ENCODE measurements around the gene ITFG2.
A peak's percentile ranks its signal among the peaks of the same experiment; 100 is the strongest.

ITFG2 gene

DNA sequence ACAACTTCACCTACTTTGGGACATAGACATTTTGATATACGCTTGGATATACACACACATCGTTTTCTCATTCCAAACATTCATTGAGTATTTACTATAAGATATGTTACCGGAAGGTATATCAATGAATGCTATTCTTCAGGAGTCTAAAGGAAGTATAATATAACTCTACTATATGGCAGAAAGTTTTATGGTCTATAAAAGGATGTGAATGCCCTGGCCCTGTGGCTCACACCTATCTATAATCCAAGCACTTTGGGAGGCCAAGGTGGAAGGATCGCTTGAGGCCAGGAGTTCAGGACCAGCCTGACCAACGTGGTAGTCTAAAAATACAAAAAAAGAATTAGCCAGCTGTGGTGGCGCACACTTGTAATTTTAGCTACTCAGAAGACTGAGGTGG lies 16.8 kb downstream of the ITFG2 start:
- DNase-seq (ENCODE audit: low read depth in 3 of 3) = no peak

- no peak for DNase-seq (ENCODE audit: low read depth in 3 of 3)
These were observed 20.2 kb downstream of the ITFG2 start for GRCh38 chr12:2832550-2833127.

GRCh38 chr12:2833327-2833726 lies 20.9 kb downstream of the ITFG2 start:
- no peak for DNase-seq (ENCODE audit: low read depth in 3 of 3)

DNA sequence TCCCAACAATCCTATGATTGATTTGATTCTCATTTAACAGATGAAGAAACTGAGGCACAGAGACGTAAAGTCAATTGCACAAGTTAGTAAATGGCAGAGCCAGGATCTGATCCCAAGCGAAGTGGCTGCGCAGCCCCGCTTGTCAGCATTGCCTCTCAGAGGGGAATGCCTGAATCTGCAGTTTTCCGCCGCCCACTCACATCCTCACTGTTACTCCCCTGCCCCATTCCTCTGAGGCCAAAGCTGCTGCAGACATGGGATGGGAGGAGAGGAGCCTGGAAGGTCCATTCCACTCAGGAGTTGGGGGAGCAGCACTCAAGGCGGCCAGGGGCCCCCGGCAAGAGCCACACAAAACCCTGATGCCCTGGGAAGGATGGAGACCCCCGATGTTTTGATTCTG lies 21.3 kb downstream of the ITFG2 start:
- no peak for DNase-seq (ENCODE audit: low read depth in 3 of 3)

DNA sequence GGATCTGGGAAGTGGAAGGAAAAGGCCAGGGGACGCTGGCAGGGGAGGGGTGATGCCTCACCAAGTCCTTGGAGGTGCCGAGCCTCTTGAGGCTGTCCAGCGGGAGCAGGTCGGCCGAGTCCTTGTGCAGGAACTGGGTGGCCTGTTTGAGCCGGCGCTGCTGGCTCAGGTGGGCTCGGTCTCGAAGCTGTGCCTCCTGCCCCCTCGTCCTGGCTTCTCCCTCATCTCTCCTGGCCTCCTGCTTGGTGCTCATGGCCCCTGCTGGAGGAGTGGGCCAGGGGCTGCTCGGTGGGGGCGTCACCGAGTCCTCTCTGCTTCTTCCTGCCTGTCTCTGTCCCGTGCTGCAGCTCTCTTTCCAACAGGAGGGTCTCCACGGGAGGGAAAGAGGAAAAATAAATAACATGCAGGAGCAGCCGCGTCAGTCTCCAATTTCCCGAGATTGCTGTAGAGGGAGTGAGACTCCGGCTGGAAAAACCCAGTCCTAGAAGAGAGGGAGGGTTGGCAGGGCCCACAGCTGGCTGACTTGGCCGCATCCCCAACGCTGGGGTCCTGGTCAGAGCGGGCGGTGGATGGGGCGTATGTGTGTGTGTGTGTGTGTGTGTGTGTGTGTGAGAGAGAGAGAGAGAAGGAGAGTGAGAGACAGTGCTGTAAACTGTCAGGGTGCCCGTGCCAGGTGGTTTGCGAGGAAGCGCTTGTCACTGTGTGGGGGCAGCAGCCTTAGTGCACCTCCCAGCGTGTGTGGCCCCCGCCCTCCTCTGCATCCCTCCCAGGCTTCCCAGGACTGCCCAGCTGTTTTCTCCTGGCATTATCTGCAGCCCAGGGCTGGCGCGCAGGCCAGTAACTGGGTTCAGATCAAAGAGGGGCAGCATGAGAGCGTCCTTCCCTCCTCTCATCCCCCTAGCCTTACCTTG lies 22.4 kb downstream of the ITFG2 start, which contains the start of gene NRIP2:
TSS of gene NRIP2 (minus strand) at position 455 of the 911 bp plus-strand sequence. CDS start at position 403, 52 bp downstream.
- DNase-seq (ENCODE audit: low read depth in 3 of 3) = no peak

DNA sequence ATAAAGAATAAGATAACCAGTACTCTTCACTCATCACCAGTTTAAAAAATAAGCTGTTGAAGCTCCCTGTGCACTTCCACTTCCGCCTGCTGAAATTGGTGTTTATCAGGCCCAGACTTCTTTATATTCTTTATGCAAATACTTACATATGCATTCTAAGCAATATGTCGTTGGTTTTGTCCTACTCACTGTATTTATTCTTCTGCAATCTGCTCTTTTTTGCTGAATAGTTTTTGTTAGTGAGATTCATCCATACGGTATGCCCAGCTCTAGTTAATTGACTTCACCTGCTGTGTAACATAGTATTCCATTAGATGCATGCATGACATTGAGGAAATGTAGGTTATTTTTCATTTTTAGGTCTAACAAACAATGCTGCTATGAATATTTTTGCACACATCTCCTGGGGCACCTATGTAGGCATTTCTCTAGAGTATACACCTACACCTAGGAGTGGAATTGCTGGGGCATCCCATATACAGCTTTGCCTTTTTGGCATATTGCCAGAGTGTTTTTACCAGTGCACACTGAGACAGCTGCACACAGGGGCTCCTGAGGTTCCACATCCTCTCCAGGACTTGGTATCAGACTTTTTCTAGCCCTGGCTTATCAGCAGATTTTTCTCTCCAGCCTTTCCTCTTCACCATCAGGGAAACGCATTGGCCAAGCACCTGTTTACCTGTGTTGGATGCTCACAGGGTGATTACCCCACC lies 23.4 kb downstream of the ITFG2 start:
- DNase-seq (ENCODE audit: low read depth in 3 of 3) = no peak

- DNase-seq (ENCODE audit: low read depth in 3 of 3) = no peak
These were observed 24.1 kb downstream of the ITFG2 start for GRCh38 chr12:2836574-2836973.

GRCh38 chr12:2841056-2841650 lies 28.7 kb downstream of the ITFG2 start:
- no peak for DNase-seq (ENCODE audit: low read depth in 3 of 3)

GRCh38 chr12:2842948-2843347 lies 30.5 kb downstream of the ITFG2 start:
- DNase-seq (ENCODE audit: low read depth in 3 of 3) = no peak

DNA sequence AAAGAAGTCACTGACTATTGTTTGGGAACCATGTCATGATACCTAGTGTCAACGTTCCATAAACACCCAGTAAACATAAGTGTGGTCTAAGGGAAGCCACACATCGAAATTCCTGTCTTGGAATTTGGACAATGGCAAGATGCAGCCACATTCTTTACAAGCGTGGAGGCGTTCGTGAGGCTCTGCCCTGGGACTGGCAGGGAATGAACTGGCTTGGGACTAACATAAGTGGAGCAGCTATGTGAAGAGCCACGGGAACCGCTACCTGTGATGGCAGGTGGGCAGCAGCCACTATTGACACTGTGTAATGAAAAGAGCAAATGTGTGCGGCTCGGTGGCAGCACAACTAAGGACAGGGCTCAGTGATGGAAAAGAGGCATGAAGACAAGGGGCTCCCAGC lies 32.3 kb downstream of the ITFG2 start:
- DNase-seq (ENCODE audit: low read depth in 3 of 3) = no peak

DNA sequence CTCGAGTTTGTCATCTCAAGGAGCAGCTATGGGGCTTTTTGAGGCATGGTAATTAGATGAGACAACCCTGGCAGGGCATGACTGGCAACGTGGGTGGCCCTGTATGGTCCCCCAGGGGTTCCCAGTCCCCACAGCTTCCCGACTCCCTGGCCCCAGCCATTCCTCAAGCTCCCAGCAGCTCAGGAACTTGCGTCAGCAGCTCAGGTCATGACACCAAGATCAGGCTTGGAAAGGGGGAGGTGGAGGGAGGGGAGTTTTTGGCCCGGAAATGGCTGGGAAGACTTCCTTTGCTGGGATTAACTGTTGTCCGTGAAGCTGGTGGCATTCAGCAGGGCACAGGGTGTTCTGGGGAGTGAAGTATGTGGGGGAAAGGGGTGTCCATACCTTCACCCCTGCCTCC lies 32.8 kb downstream of the ITFG2 start:
- DNase-seq (ENCODE audit: low read depth in 3 of 3) = no peak

DNA sequence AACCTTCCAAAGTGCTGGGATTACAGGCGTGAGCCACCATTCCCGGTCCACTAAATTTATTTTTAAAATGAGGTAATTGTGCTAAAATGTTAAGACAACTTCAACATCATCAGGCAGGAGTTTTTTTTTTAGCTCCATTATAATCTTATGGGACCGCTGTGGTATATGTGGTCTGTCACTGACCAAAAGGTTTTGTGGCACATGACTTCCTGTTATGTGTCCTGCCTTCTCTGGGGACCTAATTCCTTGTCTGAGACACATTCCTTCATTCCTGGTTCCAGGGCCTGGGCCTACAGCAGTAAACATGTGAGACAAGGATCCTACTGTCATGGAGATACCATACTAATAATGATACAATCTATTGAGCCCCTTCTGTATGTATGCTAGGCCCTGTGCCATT lies 39.5 kb downstream of the ITFG2 start:
- DNase-seq (ENCODE audit: low read depth in 3 of 3) = no peak

- peak; percentile 23 to 60 (median 25) for DNase-seq (ENCODE audit: low read depth in 3 of 3)
These were observed 41.2 kb downstream of the ITFG2 start for GRCh38 chr12:2853626-2854025.

DNA sequence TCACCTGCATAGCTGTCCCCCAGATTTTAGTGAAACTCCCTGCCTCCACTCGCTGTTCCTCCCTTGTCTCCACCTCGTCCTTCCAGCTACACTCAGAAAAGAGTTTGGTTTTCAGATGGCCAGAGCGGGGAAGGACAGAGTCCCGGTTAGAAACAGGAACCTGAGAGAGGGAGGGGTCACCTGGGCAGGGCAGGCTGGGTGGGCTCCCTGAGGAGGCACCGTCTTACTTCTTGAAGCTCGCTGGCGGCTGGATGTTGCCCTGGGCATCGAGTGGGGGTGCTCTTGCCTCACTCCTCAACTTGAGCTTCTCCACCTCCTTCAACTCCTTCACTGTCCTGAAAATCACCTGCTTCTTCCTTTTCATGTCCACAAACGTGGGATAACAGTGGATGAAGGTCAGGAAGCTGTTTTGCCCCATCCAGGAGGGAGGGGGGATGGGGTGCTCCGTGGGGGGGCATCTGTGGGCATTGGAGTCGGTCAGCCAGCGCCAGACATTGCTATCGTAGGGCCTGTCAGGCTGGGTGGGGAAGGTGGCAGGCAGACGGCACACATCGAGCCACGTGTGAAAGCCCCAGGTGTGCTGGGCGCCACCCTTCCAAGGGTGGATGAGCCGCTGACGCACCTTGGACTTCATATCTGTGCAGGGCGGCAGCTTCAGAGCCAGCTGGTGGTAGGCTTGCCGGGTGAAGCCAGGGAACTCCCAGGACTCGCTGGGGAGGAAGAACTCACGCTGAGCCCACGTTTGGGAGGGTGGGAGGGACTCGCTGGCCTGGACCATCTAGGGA lies 42.4 kb downstream of the ITFG2 start:
- DNase-seq (ENCODE audit: low read depth in 3 of 3) = no peak

DNA sequence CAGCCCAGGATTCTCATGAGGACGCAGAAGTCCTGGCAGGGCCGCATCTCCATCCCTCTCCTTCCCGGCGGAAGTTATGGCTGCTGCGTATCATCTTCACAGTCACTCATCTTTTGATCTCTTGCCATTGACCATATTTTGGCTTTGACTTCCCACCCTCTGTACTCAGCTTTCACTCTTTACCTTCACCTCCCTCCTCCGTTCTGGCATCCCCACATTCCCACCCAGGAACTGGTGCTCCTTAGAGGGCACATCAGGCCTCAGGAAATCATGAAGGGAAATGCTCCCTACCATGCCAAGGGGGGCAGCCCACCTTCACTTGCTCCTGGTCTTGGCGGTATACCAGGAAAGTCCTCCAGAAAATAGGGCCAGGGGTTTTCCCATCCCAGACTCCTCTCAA lies 43.1 kb downstream of the ITFG2 start:
- DNase-seq (ENCODE audit: low read depth in 3 of 3) = no peak

DNA sequence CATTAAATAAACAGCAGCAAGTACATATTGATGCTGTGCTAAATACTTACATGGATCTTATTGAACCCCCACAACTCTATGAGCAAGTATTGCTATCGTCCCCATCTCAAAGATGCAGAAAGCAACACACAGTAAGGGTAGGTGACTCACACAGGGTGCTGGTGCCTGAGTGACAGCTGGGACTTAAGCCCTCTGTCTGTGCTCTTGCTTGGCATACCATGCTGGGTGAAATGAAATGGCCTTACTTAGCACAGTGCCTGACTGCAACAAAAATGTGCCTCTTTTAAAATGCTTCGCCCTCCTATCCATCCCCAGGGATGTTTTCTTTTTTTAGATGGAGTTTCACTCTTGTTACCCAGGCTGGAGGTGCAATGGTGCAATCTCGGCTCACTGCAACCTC lies 43.6 kb downstream of the ITFG2 start:
- DNase-seq (ENCODE audit: low read depth in 3 of 3) = no peak

- no peak for DNase-seq (ENCODE audit: low read depth in 3 of 3)
These were observed 44.6 kb downstream of the ITFG2 start, which contains the start of gene TEX52 for GRCh38 chr12:2857021-2857431. Gene TEX52 (minus strand): TSS chr12:2857039. CDS start chr12:2857026, 13 bp downstream.

DNA sequence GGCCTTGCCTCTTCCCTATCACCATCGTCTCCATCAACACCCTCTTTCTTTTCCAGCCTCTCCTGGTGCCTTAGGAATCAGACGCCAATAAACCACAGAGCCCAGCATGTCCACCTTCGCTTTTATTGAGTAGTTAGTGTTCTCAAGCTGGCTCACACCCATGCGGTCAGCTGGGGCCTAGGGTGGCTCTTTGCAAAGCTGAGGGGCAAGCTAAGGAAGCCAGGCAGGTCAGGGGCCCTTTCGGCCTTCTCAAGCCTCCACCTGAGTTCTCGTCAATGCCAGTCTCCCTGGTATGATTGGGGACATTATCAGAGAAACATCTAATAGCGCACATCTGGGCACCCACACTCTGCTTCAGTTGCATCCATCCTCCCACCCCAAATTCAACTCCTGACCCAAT lies 45.1 kb downstream of the ITFG2 start:
- no peak for DNase-seq (ENCODE audit: low read depth in 3 of 3)

DNA sequence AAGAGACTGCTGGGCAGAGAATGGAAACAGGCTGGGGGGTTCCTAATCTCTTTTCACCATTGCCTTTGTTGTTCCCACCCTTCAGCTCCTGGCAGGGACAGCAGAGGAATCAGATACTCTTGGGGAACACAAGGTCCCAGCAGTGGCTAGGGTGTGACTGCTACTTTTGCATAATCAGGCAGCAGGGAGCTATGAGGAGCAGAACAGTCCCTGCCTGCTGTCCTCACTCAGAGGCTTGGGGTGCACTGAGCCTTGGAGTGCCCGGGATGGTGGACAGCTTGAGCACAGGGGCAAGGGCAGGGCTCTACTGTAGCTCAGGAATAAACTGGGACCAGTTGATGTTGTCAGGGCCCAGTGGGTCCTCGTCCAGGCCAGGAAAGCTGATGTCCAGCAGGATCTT lies 45.9 kb downstream of the ITFG2 start:
- no peak for DNase-seq (ENCODE audit: low read depth in 3 of 3)

DNA sequence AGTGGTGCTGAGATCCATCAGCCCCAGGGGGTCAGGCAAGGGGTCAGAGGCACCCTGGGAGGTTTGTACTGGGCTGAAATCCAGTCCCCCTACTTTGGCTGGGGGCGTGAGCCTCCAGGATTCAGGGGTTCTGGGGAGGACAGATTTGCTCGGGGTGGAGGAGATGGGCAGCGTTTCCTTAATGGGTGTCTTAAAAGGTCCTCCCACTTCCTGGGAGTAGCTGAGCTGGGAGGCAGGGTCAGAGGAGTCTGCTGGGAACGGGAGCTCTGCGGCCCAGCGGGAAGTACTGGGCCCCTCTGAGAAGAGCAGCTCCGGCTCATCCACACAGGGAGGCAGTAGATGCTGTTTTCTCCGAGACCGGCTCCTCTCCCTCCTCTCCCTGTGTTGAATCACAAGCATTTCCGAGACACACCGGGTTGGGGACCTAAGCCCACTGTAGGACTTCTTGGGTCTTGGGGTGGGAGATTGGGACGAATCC lies 46.5 kb downstream of the ITFG2 start:
- DNase-seq (ENCODE audit: low read depth in 3 of 3) = no peak

GRCh38 chr12:2860170-2860569 lies 47.7 kb downstream of the ITFG2 start:
- no peak for DNase-seq (ENCODE audit: low read depth in 3 of 3)
